A204.1 (cell line): ENCODE data around the gene HBG2.
"Not testable (repeated sequence)": the region's sequence is repeated elsewhere in the genome, so short reads cannot be mapped to it uniquely, and the experiment has no call there.

ENCODE experiments used
- FAIRE-seq: peaks from 2 replicates; lab custom pipeline; 2012; peaks lifted over from hg19 to GRCh38; lab: Jason Lieb, UNC

The HBG2 gene

DNA sequence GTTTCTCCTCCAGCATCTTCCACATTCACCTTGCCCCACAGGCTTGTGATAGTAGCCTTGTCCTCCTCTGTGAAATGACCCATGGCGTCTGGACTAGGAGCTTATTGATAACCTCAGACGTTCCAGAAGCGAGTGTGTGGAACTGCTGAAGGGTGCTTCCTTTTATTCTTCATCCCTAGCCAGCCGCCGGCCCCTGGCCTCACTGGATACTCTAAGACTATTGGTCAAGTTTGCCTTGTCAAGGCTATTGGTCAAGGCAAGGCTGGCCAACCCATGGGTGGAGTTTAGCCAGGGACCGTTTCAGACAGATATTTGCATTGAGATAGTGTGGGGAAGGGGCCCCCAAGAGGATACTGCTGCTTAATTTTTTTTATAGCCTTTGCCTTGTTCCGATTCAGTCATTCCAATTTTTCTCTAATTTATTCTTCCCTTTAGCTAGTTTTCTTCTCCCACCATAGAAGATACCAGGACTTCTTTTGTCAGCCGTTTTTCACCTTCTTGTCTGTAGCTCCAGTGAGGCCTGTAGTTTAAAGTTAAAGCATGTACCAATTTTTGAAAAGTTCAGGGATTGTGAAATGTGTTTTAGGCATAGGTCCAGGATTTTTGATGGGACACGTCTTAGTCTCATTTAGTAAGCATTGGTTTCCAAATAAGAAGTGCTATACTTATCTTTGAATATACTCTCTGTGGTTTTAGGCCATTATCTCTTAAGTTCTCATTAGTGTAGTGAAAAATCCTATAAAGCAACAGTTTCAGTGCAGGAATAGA is at the start of gene HBG2:
Gene HBG2, minus strand, starts transcription at position 136 of the 768 bp plus-strand sequence. Its CDS starts 53 bp downstream, at position 83.
- FAIRE-seq = not testable (repeated sequence)

DNA sequence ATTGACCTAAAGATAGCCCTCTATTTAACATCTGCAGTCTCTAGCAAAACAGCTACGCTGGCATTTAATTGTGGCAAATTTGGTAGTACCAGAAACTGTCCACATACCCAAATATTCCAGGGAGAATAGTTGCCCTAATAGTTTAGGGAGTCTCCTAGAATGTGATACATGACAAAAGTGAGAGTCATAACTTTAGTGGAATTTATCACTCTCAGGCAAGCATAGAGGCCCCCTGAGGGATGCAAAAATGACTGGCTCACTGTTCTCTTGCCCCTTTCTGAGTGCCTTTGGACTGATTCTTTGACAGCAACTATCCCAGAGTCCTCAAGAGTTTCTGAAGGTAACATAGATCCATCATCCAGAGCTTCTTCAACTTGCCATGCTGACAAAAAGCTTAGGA is 49.5 kb upstream of the HBG2 start:
- FAIRE-seq = no peak

- FAIRE-seq = no peak
Measured at GRCh38 chr11:5303626-5304025, 49.0 kb upstream of the HBG2 start.

GRCh38 chr11:5301846-5302245 is 47.3 kb upstream of the HBG2 start, which contains the start of gene OR51B4:
OR51B4 (minus strand) TSS chr11:5301946; CDS start chr11:5301946, 0 bp downstream.
- FAIRE-seq = no peak

- FAIRE-seq = no peak
Measured at GRCh38 chr11:5300251-5300650, 45.7 kb upstream of the HBG2 start.

DNA sequence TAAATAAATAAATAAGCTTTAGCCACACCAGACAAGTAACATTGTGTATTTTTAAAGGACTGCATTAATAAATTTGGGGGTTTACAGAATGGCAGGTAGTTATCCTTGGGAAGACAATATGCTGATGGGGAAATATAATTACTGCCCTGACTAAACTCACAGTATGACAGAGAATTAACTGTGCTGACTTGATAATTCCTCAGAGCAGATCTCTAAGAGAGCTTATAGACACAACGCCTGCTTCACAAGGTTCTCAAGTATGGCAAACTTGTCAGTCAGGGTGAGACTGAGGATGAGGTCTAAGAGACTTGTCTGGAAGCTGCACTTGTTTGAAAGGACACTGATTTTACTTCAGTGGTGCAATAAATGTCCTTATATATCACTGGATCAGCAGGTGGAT is 43.9 kb upstream of the HBG2 start:
- no peak for FAIRE-seq

DNA sequence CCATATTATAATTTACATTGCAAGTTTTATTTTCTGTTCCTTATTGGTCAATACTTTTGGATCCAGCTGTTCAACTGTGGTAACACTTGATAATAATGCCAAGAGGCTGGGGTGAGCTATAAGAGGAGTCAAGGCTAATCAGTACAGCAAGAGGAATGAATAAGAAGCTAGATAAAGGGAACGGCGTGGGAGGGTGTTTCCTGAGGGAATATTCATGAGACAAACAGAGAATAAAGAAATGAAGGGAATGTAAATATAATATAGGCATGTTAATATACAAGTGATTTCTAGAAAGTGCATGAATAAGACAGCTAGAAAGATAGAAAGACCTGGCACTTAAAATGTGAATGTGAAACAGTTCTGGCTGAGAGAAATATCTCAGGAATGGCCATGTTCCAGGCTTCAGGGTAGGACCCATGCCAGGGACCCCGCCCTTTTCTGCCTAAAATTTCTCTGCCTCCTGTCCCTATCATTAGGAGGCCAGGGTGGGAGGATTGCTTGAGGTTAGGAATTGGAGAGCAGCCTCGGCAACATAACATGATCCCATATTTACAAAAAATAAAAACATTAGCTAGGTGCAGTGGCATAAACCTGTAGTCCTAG is 43.2 kb upstream of the HBG2 start:
- no peak for FAIRE-seq

DNA sequence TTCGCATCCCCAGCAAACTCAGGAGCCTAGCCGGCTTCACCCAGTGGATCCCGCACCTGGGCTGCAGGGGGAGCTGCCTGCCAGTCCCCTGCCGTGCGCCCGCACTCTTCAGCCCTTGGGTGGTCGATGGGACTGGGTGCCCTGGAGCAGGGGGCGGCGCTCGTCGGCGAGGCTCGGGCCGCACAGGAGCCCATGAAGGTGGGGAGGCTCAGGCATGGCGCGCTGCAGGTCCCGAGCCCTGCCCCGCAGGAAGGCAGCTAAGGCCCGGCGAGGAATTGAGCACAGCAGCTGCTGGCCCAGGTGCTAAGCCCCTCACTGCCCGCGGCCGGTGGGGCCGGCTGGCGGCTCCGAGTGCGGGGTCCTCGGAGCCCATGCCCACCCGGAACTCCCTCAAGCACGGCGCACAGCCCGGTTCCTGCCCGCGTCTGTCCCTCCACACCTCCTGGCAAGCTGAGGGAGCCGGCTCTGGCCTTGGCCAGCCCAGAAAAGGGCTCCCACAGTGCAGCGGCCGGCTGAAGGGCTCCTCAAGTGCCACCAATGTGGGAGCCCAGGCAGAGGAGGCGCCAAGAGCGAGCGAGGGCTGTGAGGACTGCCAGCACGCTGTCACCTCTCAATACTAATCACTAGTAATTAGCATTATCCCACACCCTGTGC is 39.9 kb upstream of the HBG2 start:
- FAIRE-seq = not testable (repeated sequence)

DNA sequence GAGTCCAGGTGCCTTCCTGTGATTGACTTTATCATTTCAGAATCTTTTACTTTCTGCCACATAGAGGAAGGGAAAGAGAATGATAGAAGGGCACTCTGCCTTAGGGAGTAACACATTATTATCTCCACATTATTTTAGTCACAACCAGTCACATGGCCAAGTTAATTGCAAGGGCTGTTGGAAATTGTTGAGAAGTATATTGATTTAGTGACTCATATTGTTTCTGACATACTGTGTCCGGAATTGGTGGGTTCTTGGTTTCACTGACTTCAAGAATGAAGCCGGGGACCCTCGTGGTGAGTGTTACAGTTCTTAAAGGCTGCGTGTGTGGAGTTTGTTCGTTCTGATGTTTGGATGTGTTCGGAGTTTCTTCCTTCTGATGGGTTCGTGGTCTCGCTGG is 38.4 kb upstream of the HBG2 start:
- no peak for FAIRE-seq

GRCh38 chr11:5291207-5291838 is 36.7 kb upstream of the HBG2 start:
- no peak for FAIRE-seq

GRCh38 chr11:5290106-5290505 is 35.5 kb upstream of the HBG2 start:
- FAIRE-seq = no peak

DNA sequence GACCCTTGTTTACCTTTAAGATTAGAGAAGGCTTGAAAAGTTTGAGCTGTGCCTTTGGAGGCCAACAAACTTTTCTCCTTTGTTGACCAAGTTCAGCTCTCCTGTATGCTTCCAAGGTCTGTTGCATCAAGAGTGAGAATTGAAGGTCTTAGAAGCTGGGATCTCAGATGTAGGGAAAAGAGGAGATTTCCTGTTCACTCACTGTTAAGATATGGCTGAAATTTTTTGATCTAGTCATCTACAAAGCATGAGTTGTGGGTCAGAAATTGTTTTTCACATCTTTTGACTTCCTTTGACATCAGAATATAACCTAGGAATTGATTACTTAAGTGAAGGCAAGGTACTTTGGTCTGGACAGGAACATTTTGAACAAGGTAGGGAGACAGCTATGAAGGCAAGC is 35.1 kb upstream of the HBG2 start:
- no peak for FAIRE-seq

- FAIRE-seq = no peak
Measured at GRCh38 chr11:5288906-5289550, 34.4 kb upstream of the HBG2 start.

GRCh38 chr11:5288108-5288905 is 33.7 kb upstream of the HBG2 start:
- no peak for FAIRE-seq

GRCh38 chr11:5286901-5287300 is 32.3 kb upstream of the HBG2 start:
- FAIRE-seq = no peak

- FAIRE-seq = no peak
Measured at GRCh38 chr11:5286351-5286750, 31.8 kb upstream of the HBG2 start.

- no peak for FAIRE-seq
Measured at GRCh38 chr11:5285703-5286340, 31.2 kb upstream of the HBG2 start.

GRCh38 chr11:5284637-5285036 is 30.1 kb upstream of the HBG2 start:
- FAIRE-seq = no peak

GRCh38 chr11:5283882-5284281 is 29.3 kb upstream of the HBG2 start:
- FAIRE-seq = no peak

DNA sequence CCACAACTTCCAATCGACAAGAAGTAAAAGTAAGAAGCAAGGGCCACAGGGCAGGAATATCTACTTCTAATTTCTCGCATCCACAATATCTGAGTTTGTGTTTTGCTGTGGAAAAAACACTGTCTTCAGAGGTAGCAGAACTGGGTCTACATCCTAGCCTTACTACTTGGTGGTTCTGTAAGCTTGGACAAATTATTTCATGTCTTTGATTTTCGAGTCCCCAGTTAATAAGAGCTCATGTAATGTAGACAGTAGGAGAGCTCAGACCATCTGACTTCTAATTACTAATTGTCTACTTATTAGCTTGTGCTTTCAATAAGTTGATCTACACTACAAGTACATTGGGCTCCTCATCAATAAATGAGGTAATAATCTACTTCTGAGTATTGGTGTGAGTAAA is 28.5 kb upstream of the HBG2 start:
- FAIRE-seq = no peak

- FAIRE-seq = no peak
Measured at GRCh38 chr11:5282628-5283027, 28.0 kb upstream of the HBG2 start.
